Left lung (tissue), 10 donors: Measurements from ENCODE around the gene SIGLEC5. TPM values are rescaled to one million over a fixed set of nuclear protein-coding genes. Genes with fewer than 3 reads are reported as not detected.
"Not testable (repeated sequence)": the region's sequence is repeated elsewhere in the genome, so short reads cannot be mapped to it uniquely, and the experiment has no call there.

Experiments used
- ATAC-seq: fragments of 200-7000 bp; cut with Tn5 transposase; one replicate; pipeline ENCODE4 v1.9.1; 2020; ENCODE audit warnings: moderate library complexity
- DNase-seq, 4 donors: peaks; one replicate each; pipeline ENCODE4 v3.0.0-alpha.2; 2013 to 2020
- H3K27ac ChIP-seq, 2 donors: fragments of 200-600 bp; sonication (generic) in 1 of 2; one replicate each; pipeline versions ENCODE4 v1.5.0 to v1.8.0; 2020 to 2021
- H3K27me3 ChIP-seq, 2 donors: fragments of 200-600 bp; sonication (generic) in 1 of 2; one replicate each; pipeline versions ENCODE4 v1.5.0 to v1.8.0; 2020 to 2021
- H3K36me3 ChIP-seq, 2 donors: fragments of 200-600 bp; sonication (generic) in 1 of 2; one replicate each; pipeline versions ENCODE4 v1.5.0 to v1.8.0; 2020 to 2021
- H3K4me1 ChIP-seq, 2 donors: fragments of 200-600 bp; one replicate each; pipeline ENCODE4 v1.8.0; 2021
- H3K4me3 ChIP-seq, 2 donors: fragments of 200-600 bp; sonication (generic) in 1 of 2; one replicate each; pipeline versions ENCODE4 v1.5.0 to v1.8.0; 2020 to 2021; ENCODE audit warnings: mild to moderate bottlenecking in 1 of 2
- H3K9me3 ChIP-seq, 2 donors: fragments of 200-600 bp; sonication (generic) in 1 of 2; one replicate each; pipeline versions ENCODE4 v1.5.0 to v1.8.0; 2020 to 2021
- CTCF ChIP-seq, 2 donors: fragments of 200-600 bp; sonication (generic) in 1 of 2; IDR thresholded peaks; one replicate each; pipeline versions ENCODE4 v1.5.0 to v1.8.0; 2021; ENCODE audit warnings: antibody characterized with exemption in 2 of 2
- intact Hi-C, 2 donors: fragments of 100-400 bp; cut with DNase I; formaldehyde crosslinking; loops; one replicate each; pipeline versions ENCODE4 v1.11.2 to v1.14.2; 2022
- polyA plus RNA-seq, 6 donors: library from polyadenylated mRNA; unstranded; fragments of 120-200 nt; gene quantifications; one replicate each; pipeline ENCODE4 v1.2.1, GENCODE V29; 2013; ENCODE audit not compliant: insufficient read length in 6 of 6
- total RNA-seq, 2 donors: library from RNA; stranded (reverse); fragmentation: NEBNext Ultra II Directional; extraction: Animal tissue kit (Norgen Biotek cat#: 25700); gene quantifications; one replicate each; pipeline ENCODE4 v1.2.1, GENCODE V29; 2021
- donor health status: DM: no; HTN: yes; CAD: no.
- donor health status: DM: no; HTN: no; CAD: no.

SIGLEC5 gene
- total and polyA plus RNA-seq, 8 donors, result 0.50 to 11.0 (median 0.54) TPM; not detected in 3

- intact Hi-C loops, result loop anchor here in 1 of 2 donors (10.0 kb wide), 1 partner anchor 177 kb away; the partner anchor contains the start of gene CEACAM18
- Histone ChIP-seq H3K36me3 (no peaks in the 10 kb centered on the region), H3K4me1 (peaks cover 0 to 50% of the 10 kb centered on the region in 2 donors), H3K27ac (peak overlapping the region in 1 of 2 donors; percentile 76), H3K9me3 (no peaks in the 10 kb centered on the region), H3K4me3 (no peak overlapping the region), H3K27me3 (peaks cover 0 to 19% of the 10 kb centered on the region in 2 donors)
- ATAC-seq (peak; percentile 59), DNase-seq (no peak)
- no peak for TF ChIP-seq CTCF (IDR thresholded peaks at IDR 0.05)
Measured at GRCh38 chr19:51652266-51652665, 22.1 kb upstream of the SIGLEC5 start.

DNA sequence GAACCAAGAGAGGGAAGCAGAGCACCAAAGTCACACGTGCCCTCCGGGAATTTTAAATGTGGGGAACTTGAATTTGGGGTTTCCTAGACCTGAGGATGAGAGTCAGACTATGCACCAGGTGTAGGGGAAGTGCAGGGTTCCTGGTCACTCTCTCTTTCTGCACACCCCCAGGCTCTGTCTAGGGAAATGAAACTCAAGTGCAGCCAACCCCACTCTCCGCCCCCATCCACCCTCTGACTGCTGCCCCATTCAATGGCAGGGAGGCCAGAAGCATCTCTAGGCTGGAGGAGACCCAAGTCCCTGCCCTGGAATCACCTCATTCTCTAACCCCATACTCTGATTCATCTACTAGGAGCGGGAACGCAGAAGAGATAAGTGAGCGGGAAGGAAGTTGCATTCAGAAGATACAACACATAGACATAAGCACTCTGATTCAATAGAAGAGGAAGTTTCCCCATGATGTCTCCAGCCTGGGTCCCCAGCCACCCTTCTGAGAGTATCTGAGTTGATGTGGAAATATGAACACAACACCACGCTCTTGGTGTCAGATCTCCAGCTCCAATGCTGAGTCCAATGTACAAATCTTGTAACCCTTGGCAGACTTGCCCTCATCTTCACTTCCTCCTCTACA, 21.1 kb upstream of the SIGLEC5 start:
- Histone ChIP-seq H3K4me3 (no peak overlapping the region), H3K9me3 (no peaks in the 10 kb centered on the region), H3K36me3 (no peaks in the 10 kb centered on the region), H3K4me1 (peaks cover 0 to 47% of the 10 kb centered on the region in 2 donors), H3K27me3 (peaks cover 0 to 25% of the 10 kb centered on the region in 2 donors), H3K27ac (peak overlapping the region in 1 of 2 donors; percentile 76)
- TF ChIP-seq CTCF (IDR thresholded peaks at IDR 0.05), result no peak
- intact Hi-C loops, result loop anchor here in 1 of 2 donors (10.0 kb wide), 1 partner anchor 177 kb away; the partner anchor contains the start of gene CEACAM18
- ATAC-seq, result peak; percentile 83
- peak in 1 of 4 donors; percentile 53 for DNase-seq

- no peak for ATAC-seq
Measured at GRCh38 chr19:51647318-51647717, 17.1 kb upstream of the SIGLEC5 start.

DNA sequence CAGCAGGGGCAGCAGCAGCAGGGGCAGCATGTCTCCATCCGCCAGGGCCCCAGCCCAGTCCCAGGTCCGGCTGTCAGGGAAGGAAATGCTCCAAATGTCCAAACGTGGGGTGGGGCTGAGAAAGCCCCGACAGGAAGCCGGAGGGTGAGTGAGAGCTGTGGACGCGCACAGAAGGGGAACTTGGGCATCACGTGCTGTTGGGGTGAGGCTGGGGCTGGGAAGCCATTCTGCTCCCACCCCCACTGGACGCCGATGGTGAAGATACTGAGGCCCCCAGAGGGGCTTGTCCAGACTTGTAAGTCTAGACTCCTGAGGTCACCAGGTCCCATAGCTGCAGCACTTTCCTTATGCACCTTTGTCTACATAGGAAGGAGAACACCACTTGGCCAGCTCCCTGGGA, 16.5 kb upstream of the SIGLEC5 start, which contains the start of gene SIGLEC14:
TSS of gene SIGLEC14 (minus strand) at position 96 of the 400 bp plus-strand sequence. CDS start at position 30, 66 bp downstream.
- peak within 1 kb of the TSS in 1 of 2 donors; percentile 48 for H3K4me3 ChIP-seq
- intact Hi-C loops, H3K9me3 ChIP-seq: not testable (repeated sequence)
- peaks cover 0 to 65% of the 10 kb centered on the region in 2 donors for H3K4me1 ChIP-seq
- peak within 1 kb of the TSS in 1 of 2 donors; percentile 73 for H3K27ac ChIP-seq
- H3K36me3 ChIP-seq, result peaks cover 0 to 16% of the 10 kb centered on the region in 2 donors
- peaks cover 0 to 32% of the 10 kb centered on the region in 2 donors for H3K27me3 ChIP-seq
- DNase-seq, result peak in 1 of 4 donors; percentile 42
- peak; percentile 54 for ATAC-seq

More at GRCh38 chr19:51647318-51647717, 17.1 kb upstream of the SIGLEC5 start:
- H3K27me3 ChIP-seq, result peaks cover 0 to 32% of the 10 kb centered on the region in 2 donors
- intact Hi-C loops, result no loop called here
- H3K4me1 ChIP-seq, result peaks cover 0 to 66% of the 10 kb centered on the region in 2 donors
- H3K27ac ChIP-seq, result peak overlapping the region in 1 of 2 donors; percentile 73
- TF ChIP-seq CTCF (IDR thresholded peaks at IDR 0.05), result no peak
- peaks cover 0 to 16% of the 10 kb centered on the region in 2 donors for H3K36me3 ChIP-seq
- H3K9me3 ChIP-seq, result no peaks in the 10 kb centered on the region
- peak overlapping the region in 1 of 2 donors; percentile 10 for H3K4me3 ChIP-seq
- DNase-seq, result no peak

- Histone ChIP-seq H3K27ac (peak overlapping the region in 1 of 2 donors; percentile 19), H3K4me3 (peak overlapping the region in 1 of 2 donors; percentile 48), H3K9me3 (no peaks in the 10 kb centered on the region), H3K27me3 (peaks cover 0 to 39% of the 10 kb centered on the region in 2 donors), H3K36me3 (peaks cover 0 to 16% of the 10 kb centered on the region in 2 donors), H3K4me1 (peaks cover 0 to 63% of the 10 kb centered on the region in 2 donors)
- no peak for DNase-seq
- ATAC-seq, result no peak
- intact Hi-C loops, result no loop called here
- no peak for TF ChIP-seq CTCF (IDR thresholded peaks at IDR 0.05)
Measured at GRCh38 chr19:51644636-51645271, 14.6 kb upstream of the SIGLEC5 start.
